ENCODE data around the gene CAMP.

DNA sequence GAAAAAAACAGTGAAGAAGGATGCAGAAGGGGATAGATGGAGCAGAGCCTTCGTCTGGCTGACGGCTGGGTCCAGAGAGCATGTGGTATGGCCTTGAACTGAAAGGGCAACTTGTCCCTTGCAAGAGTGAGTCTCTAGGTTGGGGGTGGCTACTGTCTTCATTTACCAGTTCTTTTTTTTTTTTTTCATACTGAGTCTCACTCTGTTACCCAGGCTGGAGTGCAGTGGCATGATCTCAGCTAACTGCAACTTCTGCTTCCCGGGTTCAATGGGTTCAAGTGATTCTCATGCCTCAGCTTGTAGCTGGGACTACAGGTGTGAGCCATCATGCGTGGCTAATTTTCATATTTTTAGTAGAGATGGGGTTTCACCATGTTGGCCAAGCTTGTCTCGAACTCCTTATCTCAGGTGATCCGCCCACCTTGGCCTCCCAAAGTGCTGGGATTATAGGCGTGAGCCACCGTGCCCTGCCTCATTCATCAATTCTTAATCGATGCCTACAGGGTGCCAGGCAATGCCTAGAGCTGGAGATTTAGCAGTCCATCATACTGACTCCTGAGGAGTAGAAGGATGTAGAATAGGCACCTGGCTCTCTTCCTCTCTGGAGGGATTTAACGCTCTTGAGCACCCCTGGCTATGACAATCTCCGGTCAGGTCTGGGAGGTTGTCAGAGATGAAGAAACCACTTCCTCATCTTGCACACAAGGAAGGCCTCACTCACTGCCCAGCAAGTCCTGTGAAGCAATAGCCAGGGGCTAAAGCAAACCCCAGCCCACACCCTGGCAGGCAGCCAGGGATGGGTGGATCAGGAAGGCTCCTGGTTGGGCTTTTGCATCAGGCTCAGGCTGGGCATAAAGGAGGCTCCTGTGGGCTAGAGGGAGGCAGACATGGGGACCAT, at the start of gene CAMP:
- TF ChIP-seq, protein P1, sequence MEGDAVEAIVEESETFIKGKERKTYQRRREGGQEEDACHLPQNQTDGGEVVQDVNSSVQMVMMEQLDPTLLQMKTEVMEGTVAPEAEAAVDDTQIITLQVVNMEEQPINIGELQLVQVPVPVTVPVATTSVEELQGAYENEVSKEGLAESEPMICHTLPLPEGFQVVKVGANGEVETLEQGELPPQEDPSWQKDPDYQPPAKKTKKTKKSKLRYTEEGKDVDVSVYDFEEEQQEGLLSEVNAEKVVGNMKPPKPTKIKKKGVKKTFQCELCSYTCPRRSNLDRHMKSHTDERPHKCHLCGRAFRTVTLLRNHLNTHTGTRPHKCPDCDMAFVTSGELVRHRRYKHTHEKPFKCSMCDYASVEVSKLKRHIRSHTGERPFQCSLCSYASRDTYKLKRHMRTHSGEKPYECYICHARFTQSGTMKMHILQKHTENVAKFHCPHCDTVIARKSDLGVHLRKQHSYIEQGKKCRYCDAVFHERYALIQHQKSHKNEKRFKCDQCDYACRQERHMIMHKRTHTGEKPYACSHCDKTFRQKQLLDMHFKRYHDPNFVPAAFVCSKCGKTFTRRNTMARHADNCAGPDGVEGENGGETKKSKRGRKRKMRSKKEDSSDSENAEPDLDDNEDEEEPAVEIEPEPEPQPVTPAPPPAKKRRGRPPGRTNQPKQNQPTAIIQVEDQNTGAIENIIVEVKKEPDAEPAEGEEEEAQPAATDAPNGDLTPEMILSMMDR (IDR thresholded peaks at IDR 0.05; ENCODE audit: low read depth, low read length) = no peak
- no peak for TF ChIP-seq EZH2phosphoT487 (IDR thresholded peaks at IDR 0.05; ENCODE audit: low read depth)
